GM12892 (cell line): ENCODE data around the gene IL17RD.

Experiments used
- POLR2A ChIP-seq: IDR thresholded peaks from 2 replicates; pipeline ENCODE4 v1.6.1; 2011; ENCODE audit warnings: low read depth, low read length, control low read depth
- POLR2AphosphoS5 ChIP-seq: IDR thresholded peaks from 2 replicates; pipeline ENCODE4 v1.6.1; 2011; ENCODE audit warnings: low read depth, low read length, control low read depth
- TAF1 ChIP-seq: IDR thresholded peaks from 2 replicates; pipeline ENCODE4 v1.6.1; 2011; ENCODE audit warnings: low read depth, mild to moderate bottlenecking, control low read depth, low read length, borderline replicate concordance

DNA sequence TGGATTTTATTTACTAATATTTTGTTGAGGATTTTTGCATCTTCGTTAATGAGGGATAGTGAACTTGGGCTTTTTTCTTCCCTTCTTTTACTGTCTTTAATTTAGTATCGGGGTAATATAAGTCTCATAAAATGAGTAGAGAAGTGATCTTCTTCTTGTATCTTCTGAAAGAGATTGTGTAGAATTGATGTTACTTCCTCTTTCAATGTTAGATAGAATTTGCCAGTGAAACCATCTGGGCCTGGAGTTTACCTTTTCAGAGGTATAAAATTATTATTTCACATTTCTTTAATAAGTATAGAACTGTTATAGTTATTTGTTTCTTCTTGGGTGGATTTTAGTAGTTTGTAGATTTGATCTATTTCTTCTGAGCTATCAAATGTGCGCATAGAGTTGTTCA is 26.9 kb upstream of the IL17RD start:
- TF ChIP-seq TAF1 (no peak), POLR2AphosphoS5 (no peak), POLR2A (no peak)
